Measurements from ENCODE around the gene VKORC1.

The VKORC1 gene

GRCh38 chr16:31084584-31085302 is 9.9 kb downstream of the VKORC1 start:
- TF ChIP-seq CTCF (conservative IDR thresholded peaks at IDR 0.05; ENCODE audit: low read depth, low read length): no peak
- DNase-seq (ENCODE audit: low read depth): no peak
- no peak overlapping the region for H3K4me3 ChIP-seq (ENCODE audit: low read length)

GRCh38 chr16:31083981-31084380 is 10.6 kb downstream of the VKORC1 start:
- DNase-seq (ENCODE audit: low read depth): no peak
- H3K4me3 ChIP-seq (ENCODE audit: low read length): no peak overlapping the region
- TF ChIP-seq CTCF (conservative IDR thresholded peaks at IDR 0.05; ENCODE audit: low read depth, low read length): no peak

- DNase-seq (ENCODE audit: low read depth): no peak
- no peak overlapping the region for H3K4me3 ChIP-seq (ENCODE audit: low read length)
- no peak for TF ChIP-seq CTCF (conservative IDR thresholded peaks at IDR 0.05; ENCODE audit: low read depth, low read length)
Observed at GRCh38 chr16:31083556-31083955, 11.0 kb downstream of the VKORC1 start.

GRCh38 chr16:31083081-31083480 is 11.5 kb downstream of the VKORC1 start:
- H3K4me3 ChIP-seq (ENCODE audit: low read length): no peak overlapping the region
- TF ChIP-seq CTCF (conservative IDR thresholded peaks at IDR 0.05; ENCODE audit: low read depth, low read length): no peak
- no peak for DNase-seq (ENCODE audit: low read depth)

GRCh38 chr16:31082368-31083045 is 12.1 kb downstream of the VKORC1 start:
- TF ChIP-seq CTCF (conservative IDR thresholded peaks at IDR 0.05; ENCODE audit: low read depth, low read length): no peak
- H3K4me3 ChIP-seq (ENCODE audit: low read length): no peak overlapping the region
- DNase-seq (ENCODE audit: low read depth): no peak

- TF ChIP-seq CTCF (conservative IDR thresholded peaks at IDR 0.05; ENCODE audit: low read depth, low read length): no peak
- no peak overlapping the region for H3K4me3 ChIP-seq (ENCODE audit: low read length)
- DNase-seq (ENCODE audit: low read depth): no peak
Observed at GRCh38 chr16:31081428-31082351, 12.9 kb downstream of the VKORC1 start.
